Measurements from ENCODE around the gene SLC7A9.

- TF ChIP-seq CTCF (IDR thresholded peaks at IDR 0.05; ENCODE audit: poor library complexity, severe bottlenecking) (no peak), EP300 (conservative IDR thresholded peaks at IDR 0.05; ENCODE audit: poor library complexity, severe bottlenecking) (no peak)
Observed at GRCh38 chr19:32823747-32824102, 45.8 kb downstream of the SLC7A9 start.

Data from neural cell (in vitro differentiated cells).